Putamen (tissue), 1 donor: ENCODE data around the gene ANKS6.

ENCODE experiments used
- DNase-seq: peaks from one replicate; pipeline ENCODE4 v3.0.0-alpha.2; 2016; ENCODE audit warnings: low spot score

ANKS6 gene

DNA sequence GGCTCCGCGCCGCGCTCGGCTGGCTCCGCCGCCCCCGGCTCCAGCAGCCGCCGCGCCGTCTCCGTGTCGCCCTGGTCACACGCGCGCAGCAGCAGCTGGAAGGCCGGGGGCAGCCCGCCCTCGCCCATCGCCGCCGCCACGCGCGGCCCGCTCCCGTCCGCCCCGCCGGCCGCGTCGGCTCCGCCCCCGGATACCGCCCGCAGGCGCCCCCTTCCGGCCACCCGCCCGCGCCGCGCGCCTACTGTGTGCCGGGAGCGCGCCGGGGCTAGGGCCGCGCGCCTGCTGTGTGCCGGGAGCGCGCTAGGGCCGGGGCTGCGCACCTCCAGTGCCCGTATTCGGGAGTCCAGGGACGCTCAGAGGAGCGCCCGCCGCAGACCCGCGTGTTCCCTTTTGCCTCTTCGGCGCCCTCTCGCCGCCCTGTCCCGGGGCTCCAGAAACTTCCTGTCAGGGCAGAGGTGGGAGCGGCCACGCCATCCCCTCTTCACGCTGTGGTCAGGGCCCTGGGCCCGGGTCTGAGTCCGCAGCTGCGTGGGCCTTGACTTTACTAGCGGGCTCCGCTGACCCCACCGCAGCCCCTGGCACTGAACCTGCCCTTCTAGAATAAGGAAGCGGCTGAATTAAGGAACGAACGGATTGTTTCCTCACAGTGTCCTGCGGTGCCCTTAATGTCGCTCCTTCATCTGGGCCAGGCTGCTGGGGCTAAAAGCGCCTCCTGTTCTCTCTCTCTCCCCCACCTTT, at the start of gene ANKS6:
Gene ANKS6, minus strand, starts transcription at position 192 of the 738 bp plus-strand sequence. Its CDS starts 64 bp downstream, at position 128.
- peak; percentile 80 for DNase-seq

GRCh38 chr9:98846081-98846480, 49.7 kb upstream of the ANKS6 start:
- no peak for DNase-seq

DNA sequence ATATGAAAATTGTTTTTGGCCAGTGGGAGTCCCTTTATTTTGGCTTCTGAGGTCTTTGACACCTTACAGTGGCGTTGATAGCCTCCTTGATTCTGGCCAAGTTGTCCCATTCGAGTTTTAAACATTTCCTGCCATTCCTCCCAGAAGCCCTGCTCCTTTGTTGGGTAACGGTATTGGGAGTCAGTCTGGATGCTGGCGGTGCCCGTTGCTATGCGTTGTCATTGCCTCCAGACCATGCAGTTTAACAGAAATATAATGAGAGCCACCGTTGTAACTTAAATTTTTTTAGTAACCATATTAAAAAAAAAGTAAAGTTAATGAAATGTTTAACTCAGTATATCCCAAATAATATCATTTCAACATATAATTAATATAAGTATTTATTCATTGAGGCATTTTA, 46.2 kb upstream of the ANKS6 start:
- no peak for DNase-seq

GRCh38 chr9:98839724-98840123, 43.4 kb upstream of the ANKS6 start:
- no peak for DNase-seq

DNA sequence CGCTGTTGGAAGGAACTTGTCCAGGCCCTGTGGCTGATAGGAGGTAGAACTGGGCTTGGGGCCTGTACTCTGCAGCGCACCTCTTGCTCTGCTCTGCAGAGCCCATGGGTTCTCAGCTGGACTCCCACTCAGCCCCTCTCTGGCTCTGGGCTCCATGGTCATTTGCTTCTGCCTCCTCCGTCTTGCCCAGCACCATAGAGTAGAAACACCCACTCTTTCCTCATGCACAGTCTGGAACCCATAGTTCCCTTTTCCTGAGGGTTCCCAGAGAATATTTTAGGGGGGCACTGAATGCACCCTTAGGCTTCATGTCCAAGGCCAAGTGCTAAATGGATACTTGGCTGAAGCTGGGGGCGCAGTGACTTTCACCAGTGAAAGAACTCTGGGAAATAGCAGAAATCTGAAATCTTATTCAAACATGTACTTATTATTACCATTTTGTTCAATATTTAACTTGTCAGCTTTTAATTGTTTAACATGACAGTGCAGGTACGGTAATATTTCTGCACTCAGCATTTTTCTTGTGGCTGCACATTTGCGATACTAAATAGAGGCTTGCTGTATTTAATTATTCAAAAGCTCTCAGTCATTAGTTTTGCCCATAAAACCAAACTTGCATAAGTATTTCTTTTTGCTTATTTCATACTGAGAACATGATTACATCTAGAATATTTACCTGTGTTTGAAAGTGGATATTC, 42.7 kb upstream of the ANKS6 start:
- DNase-seq = no peak

DNA sequence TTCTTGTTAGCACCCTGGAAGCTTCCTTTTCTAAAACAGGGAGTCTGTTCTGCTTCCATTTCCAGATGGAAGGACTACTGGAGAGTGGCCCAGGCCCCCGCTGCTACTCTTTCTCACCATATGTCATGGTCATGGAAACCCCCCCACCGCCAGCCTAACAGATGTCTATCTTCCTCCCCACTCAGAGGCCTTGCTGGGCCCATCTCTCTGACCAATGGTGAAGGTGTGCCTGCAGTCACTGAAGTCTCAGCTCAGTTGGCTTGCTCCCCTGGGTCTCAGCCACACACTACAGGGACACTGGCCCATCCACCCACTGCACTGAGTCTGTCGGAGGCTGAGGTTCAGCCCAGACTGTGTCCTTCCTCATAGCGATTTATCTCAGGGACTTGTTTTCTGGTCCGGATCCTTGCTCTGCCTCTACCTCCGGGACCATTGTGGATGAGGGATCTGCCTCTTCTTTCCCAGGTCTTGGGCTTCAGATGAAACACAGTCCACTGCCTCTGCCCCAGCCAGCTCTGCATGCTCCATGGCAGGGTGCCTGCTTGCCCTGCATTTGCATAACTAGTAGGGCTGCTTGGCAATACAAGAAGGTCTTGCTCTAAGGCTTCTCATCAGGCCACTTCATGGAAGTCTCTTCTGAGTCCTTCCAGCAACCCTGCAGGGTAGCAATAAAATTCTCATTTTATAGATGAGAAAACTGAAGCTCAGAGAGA, 42.0 kb upstream of the ANKS6 start:
- no peak for DNase-seq

- DNase-seq = no peak
These were observed 41.2 kb upstream of the ANKS6 start for GRCh38 chr9:98837516-98837915.

GRCh38 chr9:98836206-98836605, 39.9 kb upstream of the ANKS6 start:
- DNase-seq = no peak

GRCh38 chr9:98834386-98834785, 38.0 kb upstream of the ANKS6 start:
- no peak for DNase-seq

- no peak for DNase-seq
These were observed 37.0 kb upstream of the ANKS6 start for GRCh38 chr9:98833090-98833956.

GRCh38 chr9:98832768-98833089, 36.4 kb upstream of the ANKS6 start:
- DNase-seq = no peak

DNA sequence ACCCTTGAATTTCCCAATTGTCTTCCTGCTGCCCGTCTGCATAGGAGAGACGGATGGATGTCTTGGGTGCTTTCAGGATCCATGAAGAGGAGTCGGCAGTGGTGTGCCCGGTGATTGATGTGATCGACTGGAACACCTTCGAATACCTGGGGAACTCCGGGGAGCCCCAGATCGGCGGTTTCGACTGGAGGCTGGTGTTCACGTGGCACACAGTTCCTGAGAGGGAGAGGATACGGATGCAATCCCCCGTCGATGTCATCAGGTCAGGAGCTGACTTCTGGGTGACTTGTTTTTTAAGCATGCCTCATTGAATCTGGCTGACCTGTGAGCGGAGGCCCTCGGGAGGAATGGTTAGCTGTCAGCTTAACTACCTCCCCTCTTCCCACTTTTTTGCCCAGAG, 35.3 kb upstream of the ANKS6 start:
- no peak for DNase-seq

GRCh38 chr9:98830554-98830953, 34.2 kb upstream of the ANKS6 start:
- DNase-seq = no peak

- no peak for DNase-seq
These were observed 33.4 kb upstream of the ANKS6 start for GRCh38 chr9:98829766-98830165.

DNA sequence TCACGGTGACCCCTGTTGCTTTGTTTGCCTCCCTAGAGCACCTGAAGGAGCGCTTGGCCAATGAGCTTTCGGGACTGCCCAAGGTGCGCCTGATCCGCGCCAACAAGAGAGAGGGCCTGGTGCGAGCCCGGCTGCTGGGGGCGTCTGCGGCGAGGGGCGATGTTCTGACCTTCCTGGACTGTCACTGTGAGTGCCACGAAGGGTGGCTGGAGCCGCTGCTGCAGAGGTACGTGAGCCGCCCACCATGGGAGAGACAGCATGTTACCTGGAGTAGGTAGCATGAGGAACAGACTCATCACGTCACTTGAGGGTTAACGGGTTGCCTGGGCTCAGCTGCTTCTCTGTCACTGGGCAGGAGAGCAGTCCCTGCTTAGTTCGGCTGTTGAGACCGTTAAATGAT, 30.4 kb upstream of the ANKS6 start:
- no peak for DNase-seq

- DNase-seq = no peak
These were observed 29.1 kb upstream of the ANKS6 start for GRCh38 chr9:98825414-98825813.

DNA sequence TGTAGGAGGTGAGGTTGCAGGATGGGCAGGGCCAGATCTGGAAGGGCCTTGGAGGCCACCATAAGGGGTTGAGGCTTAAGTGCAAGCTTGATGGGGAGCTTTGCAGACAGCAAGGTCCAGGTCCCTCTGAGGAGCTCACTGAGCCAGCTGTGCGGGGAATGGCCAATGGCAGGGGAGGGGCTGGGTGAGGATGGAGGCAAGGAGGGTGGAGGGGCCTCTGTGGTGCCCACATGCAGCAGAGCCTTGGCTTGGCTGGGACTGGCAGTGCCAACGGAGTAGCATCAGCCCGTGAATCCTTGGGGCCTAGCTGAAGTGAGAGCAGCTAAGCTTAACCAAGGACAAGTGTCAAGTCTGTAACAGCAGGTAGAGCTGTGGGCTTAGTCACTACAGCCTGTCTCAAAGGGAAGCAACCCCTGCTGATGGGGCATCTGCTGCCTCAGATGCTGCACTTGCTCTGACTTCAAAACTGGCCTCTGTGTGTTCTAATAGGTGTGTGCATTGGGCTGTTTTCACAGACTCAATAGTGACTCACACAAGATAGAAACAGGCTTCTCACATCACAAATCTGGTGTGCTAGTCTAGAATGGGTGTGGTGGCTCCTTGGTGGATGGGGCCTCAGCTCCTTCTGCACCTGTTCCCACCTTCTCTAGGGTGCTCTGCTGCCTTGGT, 27.4 kb upstream of the ANKS6 start:
- DNase-seq = no peak

DNA sequence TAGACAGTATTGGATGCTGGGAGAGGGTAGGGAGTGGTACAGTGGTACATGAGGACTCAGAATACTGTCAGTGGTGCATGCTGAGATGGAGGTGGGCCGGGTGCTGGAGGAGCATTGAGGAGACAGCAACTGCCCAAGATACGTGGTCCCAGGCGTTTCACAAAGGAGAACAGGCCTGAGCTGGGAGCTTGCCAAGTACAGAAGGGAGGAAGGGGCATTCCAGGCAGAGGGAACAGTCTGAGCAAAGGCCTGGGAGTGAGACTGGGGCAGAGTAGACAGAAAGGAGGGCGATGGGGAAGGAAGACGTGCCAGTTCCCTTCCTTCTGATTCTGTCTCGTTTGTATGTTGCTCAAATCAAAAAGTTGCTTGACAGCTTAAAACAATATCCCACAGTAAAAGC, 26.3 kb upstream of the ANKS6 start:
- DNase-seq = no peak

DNA sequence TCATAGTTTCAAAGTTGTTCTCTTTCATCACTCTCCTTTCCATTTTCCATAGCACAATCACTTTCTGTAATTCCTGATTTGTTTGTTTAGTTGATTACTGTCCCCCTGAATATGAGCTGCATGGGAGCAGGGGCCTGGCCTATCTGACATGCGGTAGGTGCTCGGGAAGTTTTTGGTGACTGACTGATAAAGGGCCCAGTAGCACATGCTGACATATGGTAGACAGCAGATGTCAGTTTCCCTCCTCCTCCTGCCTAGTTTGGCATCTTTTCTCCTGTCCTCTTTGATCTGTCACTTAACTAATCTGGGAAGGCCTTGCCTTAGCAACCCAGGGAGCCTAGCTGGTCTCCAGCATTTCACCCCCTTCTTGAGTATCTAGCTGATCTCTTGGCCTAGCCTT, 25.5 kb upstream of the ANKS6 start:
- no peak for DNase-seq

GRCh38 chr9:98819231-98819630, 22.9 kb upstream of the ANKS6 start:
- DNase-seq = no peak

- no peak for DNase-seq
These were observed 22.4 kb upstream of the ANKS6 start for GRCh38 chr9:98818764-98819163.
